Measurements from ENCODE around the gene MAEA. TPM values are rescaled to one million over a fixed set of nuclear protein-coding genes. Genes with fewer than 3 reads are reported as not detected.

MAEA gene
- total RNA-seq, 1 donor from 2014 or later: 65.8 TPM

GRCh38 chr4:1359976-1360375 is 70.3 kb downstream of the MAEA start:
- no peak for TF ChIP-seq CTCF (IDR thresholded peaks at IDR 0.05)
- H3K36me3 ChIP-seq: peaks cover 67% of the 10 kb centered on the region
- H3K4me3 ChIP-seq: no peak overlapping the region
- DNase-seq (no peak), ATAC-seq (no peak)
- no peaks in the 10 kb centered on the region for H3K27me3 ChIP-seq (ENCODE audit: low read depth)
- no peaks in the 10 kb centered on the region for H3K9me3 ChIP-seq
- H3K27ac ChIP-seq: no peak overlapping the region
- peaks cover 4% of the 10 kb centered on the region for H3K4me1 ChIP-seq
- intact Hi-C loops (cut with DNase I): no loop called here

GRCh38 chr4:1360423-1361283 is 71.0 kb downstream of the MAEA start:
- intact Hi-C loops (cut with DNase I): no loop called here
- ATAC-seq (no peak), DNase-seq (no peak)
- Histone ChIP-seq H3K9me3 (no peaks in the 10 kb centered on the region), H3K27ac (no peak overlapping the region), H3K36me3 (peaks cover 60% of the 10 kb centered on the region), H3K4me1 (peaks cover 11% of the 10 kb centered on the region), H3K4me3 (no peak overlapping the region), H3K27me3 (ENCODE audit: low read depth) (no peaks in the 10 kb centered on the region)
- no peak for TF ChIP-seq CTCF (IDR thresholded peaks at IDR 0.05)

- DNase-seq: no peak
- H3K9me3 ChIP-seq: no peaks in the 10 kb centered on the region
- H3K27ac ChIP-seq: no peak overlapping the region
- no peak for TF ChIP-seq CTCF (IDR thresholded peaks at IDR 0.05)
- H3K36me3 ChIP-seq: peaks cover 61% of the 10 kb centered on the region
- no peak for ATAC-seq
- no peaks in the 10 kb centered on the region for H3K27me3 ChIP-seq (ENCODE audit: low read depth)
- H3K4me1 ChIP-seq: peaks cover 13% of the 10 kb centered on the region
- intact Hi-C loops (cut with DNase I): no loop called here
- no peak overlapping the region for H3K4me3 ChIP-seq
Measured at GRCh38 chr4:1361431-1361830, 71.7 kb downstream of the MAEA start.

DNA sequence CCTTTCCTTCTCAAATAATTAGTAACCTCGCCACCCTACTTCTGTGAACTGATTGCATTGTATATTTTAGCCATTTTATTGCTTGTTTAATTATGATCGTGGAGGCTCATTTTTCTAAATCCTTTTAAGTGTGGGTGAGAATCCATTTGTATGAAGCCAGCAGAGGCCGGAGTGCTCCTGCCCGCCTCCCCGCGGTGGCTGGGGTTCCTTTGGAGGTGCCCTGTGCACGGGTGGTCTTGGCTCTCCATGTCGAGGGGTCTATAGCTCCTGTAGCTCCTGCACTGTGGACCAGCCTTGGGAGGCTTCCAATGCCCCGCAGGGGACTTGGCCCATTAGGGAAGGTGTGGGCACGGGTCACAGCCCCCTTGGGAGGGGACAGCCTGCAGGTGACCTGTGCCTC is 72.4 kb downstream of the MAEA start:
- Histone ChIP-seq H3K4me1 (peaks cover 13% of the 10 kb centered on the region), H3K27me3 (ENCODE audit: low read depth) (no peaks in the 10 kb centered on the region), H3K36me3 (peaks cover 63% of the 10 kb centered on the region), H3K27ac (no peak overlapping the region), H3K4me3 (no peak overlapping the region), H3K9me3 (no peaks in the 10 kb centered on the region)
- ATAC-seq (no peak), DNase-seq (no peak)
- intact Hi-C loops (cut with DNase I): no loop called here
- no peak for TF ChIP-seq CTCF (IDR thresholded peaks at IDR 0.05)

GRCh38 chr4:1362521-1362920 is 72.8 kb downstream of the MAEA start:
- H3K27ac ChIP-seq: no peak overlapping the region
- peaks cover 64% of the 10 kb centered on the region for H3K36me3 ChIP-seq
- no peak overlapping the region for H3K4me3 ChIP-seq
- H3K4me1 ChIP-seq: peaks cover 13% of the 10 kb centered on the region
- intact Hi-C loops (cut with DNase I): no loop called here
- ATAC-seq (no peak), DNase-seq (no peak)
- no peaks in the 10 kb centered on the region for H3K27me3 ChIP-seq (ENCODE audit: low read depth)
- no peaks in the 10 kb centered on the region for H3K9me3 ChIP-seq
- no peak for TF ChIP-seq CTCF (IDR thresholded peaks at IDR 0.05)
